Esophagus mucosa (tissue), 1 donor: ENCODE results near the gene ITIH3. TPM values are rescaled to one million over a fixed set of nuclear protein-coding genes. Genes with fewer than 3 reads are reported as not detected.

Source experiments
- ATAC-seq: fragments of 200-7000 bp; cut with Tn5 transposase; one replicate; pipeline ENCODE4 v1.9.1; 2020
- total RNA-seq: library from RNA; stranded (reverse); gene quantifications from one replicate; pipeline ENCODE4 v1.2.4, GENCODE V29; 2023
- donor health status: DM: yes; HTN: yes; CAD: no.

Gene ITIH3
- total RNA-seq, 1 donor from 2014 or later: 0.12 TPM

- no peak for ATAC-seq
These were observed 51.9 kb downstream of the ITIH3 start for GRCh38 chr3:52846432-52846965.

- ATAC-seq: no peak
These were observed 52.6 kb downstream of the ITIH3 start for GRCh38 chr3:52847241-52847640.

- ATAC-seq: no peak
These were observed 53.1 kb downstream of the ITIH3 start for GRCh38 chr3:52847726-52848125.

- ATAC-seq: no peak
These were observed 54.0 kb downstream of the ITIH3 start for GRCh38 chr3:52848617-52849016.

- ATAC-seq: no peak
These were observed 55.1 kb downstream of the ITIH3 start for GRCh38 chr3:52849656-52850055.

GRCh38 chr3:52851348-52851747 is 56.8 kb downstream of the ITIH3 start:
- peak; percentile 68 for ATAC-seq

- no peak for ATAC-seq
These were observed 57.8 kb downstream of the ITIH3 start for GRCh38 chr3:52852419-52852818.

- ATAC-seq: no peak
These were observed 59.4 kb downstream of the ITIH3 start for GRCh38 chr3:52854013-52854412.

GRCh38 chr3:52856666-52857065 is 62.1 kb downstream of the ITIH3 start:
- ATAC-seq: no peak

GRCh38 chr3:52857133-52857532 is 62.5 kb downstream of the ITIH3 start:
- ATAC-seq: no peak

- ATAC-seq: no peak
These were observed 63.3 kb downstream of the ITIH3 start for GRCh38 chr3:52857864-52858263.

Other genes starting within 250 kb of the ITIH3 start
- gene PBRM1, start 108.9 kb upstream of the ITIH3 start, total RNA-seq: 41.6 TPM
- gene GNL3, start 108.8 kb upstream of the ITIH3 start, total RNA-seq: 76.4 TPM
- gene GLT8D1, start 89.0 kb upstream of the ITIH3 start, total RNA-seq: 16.7 TPM
- 70.6 TPM for gene SPCS1, start 88.7 kb upstream of the ITIH3 start, total RNA-seq
- gene NEK4, start 23.9 kb upstream of the ITIH3 start, total RNA-seq: 14.7 TPM
- gene ITIH1, start 17.2 kb upstream of the ITIH3 start, total RNA-seq: 0.12 TPM
- gene ITIH4, start 35.9 kb downstream of the ITIH3 start, total RNA-seq: 2.1 TPM
- gene MUSTN1, start 40.2 kb downstream of the ITIH3 start, total RNA-seq: 0.40 TPM
- 6.1 TPM for gene STIMATE, start 102.8 kb downstream of the ITIH3 start, total RNA-seq